WTC11 (cell line): ENCODE measurements around the gene SCML1.

Source experiments
- CBFB ChIP-seq: sonication (generic); formaldehyde crosslinking; IDR thresholded peaks from 2 replicates; pipeline ENCODE4 v1.8.1; 2022; ENCODE audit warnings: mild to moderate bottlenecking, low read depth, missing genetic modification reagents
- CREB1 ChIP-seq: sonication (generic); formaldehyde crosslinking; IDR thresholded peaks from 2 replicates; pipeline ENCODE4 v1.8.0; 2023; ENCODE audit warnings: mild to moderate bottlenecking, missing genetic modification reagents
- CREM ChIP-seq: sonication (generic); formaldehyde crosslinking; IDR thresholded peaks from 2 replicates; pipeline ENCODE4 v1.8.1; 2022; ENCODE audit warnings: mild to moderate bottlenecking, missing genetic modification reagents, moderate library complexity
- JUN ChIP-seq: sonication (generic); formaldehyde crosslinking; IDR thresholded peaks from 2 replicates; pipeline ENCODE4 v1.8.0; 2023; ENCODE audit warnings: mild to moderate bottlenecking, missing genetic modification reagents
- ZNF121 ChIP-seq: sonication (generic); formaldehyde crosslinking; IDR thresholded peaks from 2 replicates; pipeline ENCODE4 v1.8.0; 2023; ENCODE audit warnings: missing genetic modification reagents
- ZNF138 ChIP-seq: sonication (generic); formaldehyde crosslinking; conservative IDR thresholded peaks from 2 replicates; pipeline ENCODE4 v1.8.1; 2022; ENCODE audit warnings: mild to moderate bottlenecking, moderate library complexity, missing genetic modification reagents
- ZNF232 ChIP-seq: sonication (generic); formaldehyde crosslinking; IDR thresholded peaks from 2 replicates; pipeline ENCODE4 v1.8.0; 2022; ENCODE audit warnings: mild to moderate bottlenecking, missing genetic modification reagents
- ZNF263 ChIP-seq: sonication (generic); formaldehyde crosslinking; IDR thresholded peaks from 2 replicates; pipeline ENCODE4 v1.8.1; 2022; ENCODE audit warnings: low read depth, mild to moderate bottlenecking, moderate library complexity, missing genetic modification reagents
- TF ChIP-seq, protein P1 (sequence below): fragments of 200-600 bp; IDR thresholded peaks from 2 replicates; pipeline ENCODE4 v1.8.0; 2022; ENCODE audit warnings: antibody characterized with exemption
- TF ChIP-seq, protein P2 (sequence below): sonication (generic); formaldehyde crosslinking; IDR thresholded peaks from 2 replicates; pipeline ENCODE4 v1.8.1; 2022; ENCODE audit warnings: missing genetic modification reagents, borderline replicate concordance
- TF ChIP-seq, protein P3 (sequence below): sonication (generic); formaldehyde crosslinking; IDR thresholded peaks from 2 replicates; pipeline ENCODE4 v1.8.0; 2022; ENCODE audit warnings: mild to moderate bottlenecking, missing genetic modification reagents
- TF ChIP-seq, protein P4 (sequence below): fragments of 250-450 bp; sonication (Bioruptor Pico); IDR thresholded peaks from 2 replicates; pipeline ENCODE4 v2.1.2; 2022; ENCODE audit warnings: mild to moderate bottlenecking, moderate library complexity

DNA sequence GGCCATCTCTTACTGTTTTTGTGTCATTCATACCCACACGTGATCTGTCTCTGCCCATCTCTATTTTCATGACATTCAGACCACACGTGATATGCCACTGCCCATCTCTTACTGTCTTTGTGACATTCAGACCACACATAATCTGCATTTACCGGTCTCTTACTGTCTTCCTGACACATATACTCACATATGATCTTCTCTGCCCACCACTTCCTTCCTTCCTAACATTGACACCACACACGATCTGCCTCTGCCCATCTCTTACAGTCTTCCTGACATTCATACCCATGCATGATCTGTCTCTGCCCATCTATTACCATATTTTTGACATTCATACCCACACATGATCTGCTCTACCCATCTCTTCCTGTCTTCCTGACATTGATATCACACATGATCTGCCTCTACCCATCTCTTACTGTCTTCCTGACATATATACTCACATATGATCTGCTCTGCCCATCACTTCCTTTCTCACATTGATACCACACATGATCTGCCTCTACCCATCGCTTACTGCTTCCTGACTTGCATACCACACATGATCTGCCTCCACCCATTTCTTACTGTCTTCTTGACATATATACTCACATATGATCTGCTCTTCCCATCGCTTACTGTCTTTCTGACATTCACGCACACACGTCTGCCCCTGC, 36.1 kb downstream of the SCML1 start:
- TF ChIP-seq, protein P1, sequence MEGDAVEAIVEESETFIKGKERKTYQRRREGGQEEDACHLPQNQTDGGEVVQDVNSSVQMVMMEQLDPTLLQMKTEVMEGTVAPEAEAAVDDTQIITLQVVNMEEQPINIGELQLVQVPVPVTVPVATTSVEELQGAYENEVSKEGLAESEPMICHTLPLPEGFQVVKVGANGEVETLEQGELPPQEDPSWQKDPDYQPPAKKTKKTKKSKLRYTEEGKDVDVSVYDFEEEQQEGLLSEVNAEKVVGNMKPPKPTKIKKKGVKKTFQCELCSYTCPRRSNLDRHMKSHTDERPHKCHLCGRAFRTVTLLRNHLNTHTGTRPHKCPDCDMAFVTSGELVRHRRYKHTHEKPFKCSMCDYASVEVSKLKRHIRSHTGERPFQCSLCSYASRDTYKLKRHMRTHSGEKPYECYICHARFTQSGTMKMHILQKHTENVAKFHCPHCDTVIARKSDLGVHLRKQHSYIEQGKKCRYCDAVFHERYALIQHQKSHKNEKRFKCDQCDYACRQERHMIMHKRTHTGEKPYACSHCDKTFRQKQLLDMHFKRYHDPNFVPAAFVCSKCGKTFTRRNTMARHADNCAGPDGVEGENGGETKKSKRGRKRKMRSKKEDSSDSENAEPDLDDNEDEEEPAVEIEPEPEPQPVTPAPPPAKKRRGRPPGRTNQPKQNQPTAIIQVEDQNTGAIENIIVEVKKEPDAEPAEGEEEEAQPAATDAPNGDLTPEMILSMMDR: no peak
- no peak for TF ChIP-seq JUN (CRISPR knock-in tag)
- no peak for TF ChIP-seq ZNF121
- TF ChIP-seq, protein P2, sequence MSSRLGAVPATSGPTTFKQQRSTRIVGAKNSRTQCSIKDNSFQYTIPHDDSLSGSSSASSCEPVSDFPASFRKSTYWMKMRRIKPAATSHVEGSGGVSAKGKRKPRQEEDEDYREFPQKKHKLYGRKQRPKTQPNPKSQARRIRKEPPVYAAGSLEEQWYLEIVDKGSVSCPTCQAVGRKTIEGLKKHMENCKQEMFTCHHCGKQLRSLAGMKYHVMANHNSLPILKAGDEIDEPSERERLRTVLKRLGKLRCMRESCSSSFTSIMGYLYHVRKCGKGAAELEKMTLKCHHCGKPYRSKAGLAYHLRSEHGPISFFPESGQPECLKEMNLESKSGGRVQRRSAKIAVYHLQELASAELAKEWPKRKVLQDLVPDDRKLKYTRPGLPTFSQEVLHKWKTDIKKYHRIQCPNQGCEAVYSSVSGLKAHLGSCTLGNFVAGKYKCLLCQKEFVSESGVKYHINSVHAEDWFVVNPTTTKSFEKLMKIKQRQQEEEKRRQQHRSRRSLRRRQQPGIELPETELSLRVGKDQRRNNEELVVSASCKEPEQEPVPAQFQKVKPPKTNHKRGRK (CRISPR knock-in tag): no peak
- no peak for TF ChIP-seq ZNF138 (CRISPR knock-in tag)
- TF ChIP-seq, protein P3, sequence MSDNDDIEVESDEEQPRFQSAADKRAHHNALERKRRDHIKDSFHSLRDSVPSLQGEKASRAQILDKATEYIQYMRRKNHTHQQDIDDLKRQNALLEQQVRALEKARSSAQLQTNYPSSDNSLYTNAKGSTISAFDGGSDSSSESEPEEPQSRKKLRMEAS (CRISPR knock-in tag): no peak
- no peak for TF ChIP-seq CREB1 (CRISPR knock-in tag)
- TF ChIP-seq ZNF232 (CRISPR knock-in tag): no peak
- no peak for TF ChIP-seq ZNF263 (CRISPR knock-in tag)
- no peak for TF ChIP-seq CBFB (CRISPR knock-in tag)
- TF ChIP-seq, protein P4, sequence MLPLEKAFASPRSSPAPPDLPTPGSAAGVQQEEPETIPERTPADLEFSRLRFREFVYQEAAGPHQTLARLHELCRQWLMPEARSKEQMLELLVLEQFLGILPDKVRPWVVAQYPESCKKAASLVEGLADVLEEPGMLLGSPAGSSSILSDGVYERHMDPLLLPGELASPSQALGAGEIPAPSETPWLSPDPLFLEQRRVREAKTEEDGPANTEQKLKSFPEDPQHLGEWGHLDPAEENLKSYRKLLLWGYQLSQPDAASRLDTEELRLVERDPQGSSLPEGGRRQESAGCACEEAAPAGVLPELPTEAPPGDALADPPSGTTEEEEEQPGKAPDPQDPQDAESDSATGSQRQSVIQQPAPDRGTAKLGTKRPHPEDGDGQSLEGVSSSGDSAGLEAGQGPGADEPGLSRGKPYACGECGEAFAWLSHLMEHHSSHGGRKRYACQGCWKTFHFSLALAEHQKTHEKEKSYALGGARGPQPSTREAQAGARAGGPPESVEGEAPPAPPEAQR: no peak
- no peak for TF ChIP-seq CREM
